GM08714 (cell line): ENCODE measurements around the gene MLLT10.
"Not testable (repeated sequence)": the region's sequence is repeated elsewhere in the genome, so short reads cannot be mapped to it uniquely, and the experiment has no call there.

Source experiments
- H3K4me3 ChIP-seq: fragments of 200-500 bp; sonication (Bioruptor generic); 2 replicates; pipeline ENCODE4 v1.5.1; 2014; ENCODE audit warnings: mild to moderate bottlenecking, low read length, inconsistent platforms
- ZNF274 ChIP-seq: IDR thresholded peaks from 2 replicates; pipeline ENCODE4 v1.6.1; 2012; ENCODE audit warnings: mild to moderate bottlenecking, low read depth, low read length

MLLT10 gene

DNA sequence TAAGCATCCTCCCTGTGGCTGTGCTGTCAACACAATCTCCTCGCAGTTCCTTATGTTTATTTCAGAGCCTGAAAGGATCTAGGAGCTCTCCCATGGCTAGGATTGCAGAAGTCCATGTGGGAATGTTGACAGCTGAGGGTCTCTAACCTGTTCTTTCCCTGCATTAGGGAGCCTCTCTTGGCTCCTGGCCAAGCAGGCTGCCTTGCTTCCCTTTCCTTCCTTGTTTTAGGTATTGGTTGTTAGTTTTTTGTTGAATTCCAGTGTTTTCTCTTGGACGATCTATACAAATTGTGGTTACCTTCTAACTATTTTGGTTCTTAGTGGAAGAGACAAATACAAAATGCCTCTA is 171.8 kb downstream of the MLLT10 start:
- TF ChIP-seq ZNF274, result no peak
- H3K4me3 ChIP-seq, result no peak overlapping the region

DNA sequence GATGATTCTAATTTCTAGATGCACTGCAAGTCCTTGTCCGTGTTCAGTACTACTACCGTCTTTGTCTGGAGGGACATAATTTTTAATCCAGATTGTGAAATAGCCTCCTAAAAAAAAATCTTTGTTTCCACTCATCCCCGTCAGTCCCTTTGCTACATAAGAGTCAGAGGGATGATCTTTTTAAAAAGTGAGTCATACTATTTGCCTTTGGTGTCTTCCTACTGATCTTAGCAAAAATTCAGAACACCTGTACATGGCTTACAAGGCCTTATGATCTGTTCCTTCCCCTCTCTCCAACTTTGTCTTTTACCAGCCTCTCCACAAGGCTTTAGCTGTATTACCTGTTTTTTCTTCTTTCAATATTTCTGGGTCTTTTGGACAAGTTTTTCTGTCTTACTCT is 173.5 kb downstream of the MLLT10 start:
- no peak for TF ChIP-seq ZNF274
- H3K4me3 ChIP-seq, result no peak overlapping the region

DNA sequence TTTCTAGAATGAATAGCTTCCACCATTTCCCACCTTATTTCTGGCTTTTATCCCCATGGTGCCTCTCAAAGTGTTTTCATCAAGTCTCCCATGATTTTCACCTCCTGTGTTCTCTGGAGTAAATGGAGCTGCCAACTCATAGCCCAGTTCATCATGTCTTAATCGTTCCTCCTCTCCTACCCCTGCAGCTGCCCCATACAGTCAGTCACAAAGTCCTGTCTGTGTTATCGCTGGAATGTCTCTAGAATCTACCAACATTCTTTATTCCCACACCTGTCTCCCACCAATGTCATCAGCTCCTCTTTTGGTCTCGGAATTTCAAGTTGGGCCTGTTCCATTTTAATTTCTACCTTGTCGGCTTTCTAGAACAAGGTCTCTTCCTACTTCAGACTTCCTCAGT is 178.9 kb downstream of the MLLT10 start:
- no peak for TF ChIP-seq ZNF274

DNA sequence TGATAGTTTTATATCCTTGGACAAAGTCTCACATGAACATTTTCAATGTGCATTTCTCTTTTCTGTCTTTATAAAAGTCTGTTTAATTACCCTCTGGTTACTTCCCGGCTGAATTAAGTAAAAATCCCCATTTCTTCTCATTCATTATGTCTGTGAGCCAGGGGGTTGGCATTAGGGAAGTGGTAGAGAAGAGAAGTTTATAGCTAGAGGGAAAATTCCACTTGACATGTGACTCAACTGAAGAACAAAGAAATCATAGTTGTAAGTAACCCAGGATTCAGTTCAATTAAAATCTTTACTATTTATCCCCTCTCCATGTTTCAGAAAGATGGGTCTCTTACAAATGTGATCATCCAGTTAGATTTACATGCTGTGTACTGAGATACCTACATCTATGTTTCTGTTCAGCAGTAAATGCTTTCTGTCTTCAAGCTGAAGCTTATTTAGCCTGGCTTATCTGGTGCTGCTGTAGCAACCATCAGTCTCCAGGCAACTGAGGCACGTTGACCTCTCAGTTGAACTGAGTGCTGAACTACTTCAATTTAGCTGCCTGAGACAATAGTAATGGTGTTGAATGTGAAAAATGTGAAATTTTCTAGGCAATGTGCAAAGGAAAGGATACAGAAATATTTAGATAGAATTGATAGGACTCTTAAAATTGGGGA is 181.6 kb downstream of the MLLT10 start:
- no peak for TF ChIP-seq ZNF274
- no peak overlapping the region for H3K4me3 ChIP-seq

More for the DNA sequence above, 178.9 kb downstream of the MLLT10 start:
- H3K4me3 ChIP-seq, result no peak overlapping the region

DNA sequence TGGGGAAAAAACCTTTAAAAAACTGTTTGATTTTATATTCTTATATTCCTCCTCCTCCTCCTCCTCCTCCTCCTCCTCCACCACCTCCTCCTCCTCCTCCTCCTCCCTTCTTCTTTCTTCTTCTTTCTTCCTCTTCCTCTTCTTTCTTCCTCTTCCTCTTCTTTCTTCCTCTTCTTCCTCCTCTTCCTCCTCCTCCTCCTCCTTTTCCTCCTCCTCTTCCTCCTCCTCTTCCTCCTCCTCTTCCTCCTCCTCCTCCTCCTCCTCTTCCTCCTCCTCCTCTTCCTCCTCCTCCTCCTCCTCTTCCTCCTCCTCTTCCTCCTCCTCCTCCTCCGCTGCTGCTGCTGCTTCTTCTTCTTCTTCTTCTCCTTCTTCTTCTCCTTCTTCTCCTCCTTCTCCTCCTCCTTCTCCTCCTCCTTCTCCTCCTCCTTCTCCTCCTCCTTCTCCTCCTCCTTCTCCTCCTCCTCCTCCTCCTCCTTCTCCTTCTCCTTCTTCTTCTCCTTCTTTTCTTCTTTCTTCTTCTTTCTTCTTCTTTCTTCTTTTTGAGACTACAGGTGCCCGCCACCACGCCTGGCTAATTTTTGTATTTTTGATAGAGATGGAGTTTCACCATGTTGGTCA is 183.5 kb downstream of the MLLT10 start:
- not testable (repeated sequence) for H3K4me3 ChIP-seq

DNA sequence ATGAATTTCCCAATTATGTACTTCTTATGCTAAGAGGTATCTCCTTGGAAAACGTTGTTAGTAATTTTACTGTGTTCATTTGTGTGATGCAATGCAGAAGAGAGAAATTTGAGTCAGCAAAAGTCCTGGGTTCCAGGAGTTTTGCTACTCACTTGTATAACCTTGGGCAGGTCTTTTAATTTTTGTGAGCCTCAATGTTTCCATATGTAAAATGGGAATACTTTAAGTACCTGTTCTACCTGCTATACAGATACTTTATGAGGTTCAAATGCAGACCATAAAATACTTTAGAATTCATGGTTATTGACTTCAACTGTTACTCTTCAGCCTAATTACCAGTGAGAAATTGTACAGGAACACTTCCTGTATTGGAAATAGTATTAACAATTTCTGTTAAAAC is 185.5 kb downstream of the MLLT10 start:
- no peak for TF ChIP-seq ZNF274

DNA sequence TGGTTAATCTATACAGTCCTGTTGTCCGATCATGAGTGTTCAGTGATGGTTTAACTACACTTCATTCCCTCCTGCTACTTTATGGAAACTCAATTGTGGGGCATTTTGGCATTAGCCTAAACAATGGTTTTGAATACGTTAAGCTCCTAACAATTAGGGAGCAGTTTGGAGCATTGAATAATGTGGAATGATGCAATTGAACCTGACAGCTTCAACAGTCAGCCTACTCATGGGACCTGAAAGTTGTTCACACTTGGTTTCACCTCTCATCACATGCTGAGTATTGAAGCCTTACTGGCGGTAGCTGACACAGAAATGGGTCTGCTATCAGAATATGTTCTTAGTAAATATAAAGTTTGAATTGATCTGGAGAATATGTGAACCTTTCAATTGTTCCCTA is 186.1 kb downstream of the MLLT10 start:
- H3K4me3 ChIP-seq, result no peak overlapping the region
- no peak for TF ChIP-seq ZNF274

More for the DNA sequence above, 185.5 kb downstream of the MLLT10 start:
- no peak overlapping the region for H3K4me3 ChIP-seq

DNA sequence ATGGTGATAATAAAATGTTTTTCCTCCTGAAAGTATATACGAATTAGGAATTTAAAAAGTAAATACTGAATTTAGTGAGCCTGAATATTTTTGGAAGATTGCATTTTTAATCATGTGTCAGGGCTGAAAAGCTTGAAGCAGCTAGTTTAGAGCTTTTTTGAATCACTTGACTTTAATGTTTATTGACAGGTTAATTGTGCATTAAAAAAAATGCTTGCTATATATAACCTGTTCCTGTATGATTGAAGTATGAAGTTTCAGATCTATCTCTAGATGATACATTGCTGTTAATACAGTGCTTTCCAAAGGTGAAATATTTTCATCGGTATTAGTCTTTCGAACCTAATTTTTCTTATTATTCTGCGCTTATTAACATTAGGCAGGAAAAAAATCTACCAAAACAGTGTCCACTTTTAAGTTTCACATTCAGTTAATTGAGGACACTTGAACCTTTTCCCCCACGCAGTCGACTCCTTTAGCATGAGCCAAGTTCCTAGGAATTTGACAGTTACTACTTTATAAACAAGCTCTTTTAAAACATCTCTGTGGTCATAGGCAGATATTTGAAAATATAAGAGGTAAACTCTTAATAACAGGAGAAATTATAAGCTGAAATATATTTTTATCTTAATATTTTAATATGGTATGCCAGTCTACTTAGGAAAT is 187.1 kb downstream of the MLLT10 start:
- H3K4me3 ChIP-seq, result no peak overlapping the region
- no peak for TF ChIP-seq ZNF274

DNA sequence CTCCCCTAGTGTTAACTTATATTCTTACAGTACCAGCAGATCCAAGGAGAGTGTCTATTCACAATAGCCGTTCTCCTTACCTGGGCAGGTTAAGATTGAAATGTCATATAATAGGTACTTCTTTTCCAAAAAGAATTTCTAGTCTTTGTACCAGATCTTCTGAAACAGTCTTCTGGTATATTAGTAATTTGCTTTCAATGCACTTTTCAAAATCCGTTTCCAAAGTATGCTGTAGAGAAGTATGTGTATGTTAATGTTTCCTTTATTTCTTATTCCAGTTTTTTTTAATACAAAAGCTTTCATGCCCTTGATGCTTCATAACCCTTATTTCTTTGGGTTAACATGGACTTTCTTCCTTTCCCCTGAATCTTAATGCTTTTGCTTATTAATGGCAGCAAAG is 188.2 kb downstream of the MLLT10 start:
- no peak overlapping the region for H3K4me3 ChIP-seq
- TF ChIP-seq ZNF274, result no peak

DNA sequence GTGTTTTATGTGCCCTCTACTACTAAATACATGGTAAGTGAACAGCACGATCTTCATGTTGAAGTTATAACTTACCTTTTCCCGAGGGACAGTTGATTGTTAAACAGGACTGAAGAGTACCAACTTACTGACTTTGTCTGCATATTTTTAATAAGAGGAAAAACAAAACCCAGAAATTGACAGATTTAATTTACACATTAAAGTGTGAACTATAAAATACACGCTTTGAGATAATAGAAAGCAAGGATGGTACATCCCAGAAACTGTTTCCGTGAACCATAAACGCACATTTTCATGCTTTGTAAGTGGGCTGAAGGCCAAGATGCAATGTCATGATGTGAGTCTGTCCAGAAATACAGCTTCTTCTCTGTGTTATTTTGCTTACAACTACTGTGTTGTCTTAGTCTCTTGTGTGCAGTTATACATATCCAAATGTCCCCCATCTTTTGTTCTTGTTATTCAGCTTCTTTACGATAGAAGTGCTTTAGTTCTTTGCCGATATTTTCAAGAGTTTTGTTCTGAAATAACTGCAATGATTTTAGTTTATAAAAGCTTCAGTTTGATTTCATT is 190.1 kb downstream of the MLLT10 start:
- no peak for TF ChIP-seq ZNF274
- H3K4me3 ChIP-seq, result no peak overlapping the region

DNA sequence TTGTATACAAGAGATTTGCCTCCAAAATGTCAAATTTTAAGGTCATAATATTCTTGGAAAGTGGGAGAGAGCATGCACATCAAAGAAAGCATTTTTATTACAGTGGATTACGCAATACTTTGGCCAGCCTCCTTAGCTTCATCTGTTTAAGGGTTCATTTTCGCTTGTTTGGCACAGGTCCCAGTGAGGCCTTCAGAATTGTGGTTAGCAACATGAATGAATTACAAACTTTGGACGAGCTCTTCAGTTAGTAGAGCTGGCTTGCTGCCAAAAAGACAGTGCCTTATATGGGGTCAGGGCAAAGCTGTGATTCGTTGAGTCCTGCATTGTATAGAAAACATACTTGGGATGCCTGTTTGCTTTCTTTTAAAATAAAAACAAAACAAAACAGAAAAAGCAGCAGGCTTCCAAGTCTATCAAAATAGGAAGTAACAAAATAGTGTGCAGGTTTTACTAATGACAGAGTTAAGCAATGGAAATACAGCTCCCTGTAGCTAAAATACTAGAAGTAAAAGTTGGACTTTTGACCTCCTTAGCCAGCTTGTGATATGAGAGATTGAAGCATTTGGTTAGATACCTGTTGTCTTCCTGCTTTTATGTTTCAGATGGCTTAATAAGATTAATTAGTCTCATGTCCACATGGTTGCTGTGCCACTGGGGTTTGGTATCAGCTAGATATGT is 190.8 kb downstream of the MLLT10 start:
- no peak overlapping the region for H3K4me3 ChIP-seq
- TF ChIP-seq ZNF274, result no peak

DNA sequence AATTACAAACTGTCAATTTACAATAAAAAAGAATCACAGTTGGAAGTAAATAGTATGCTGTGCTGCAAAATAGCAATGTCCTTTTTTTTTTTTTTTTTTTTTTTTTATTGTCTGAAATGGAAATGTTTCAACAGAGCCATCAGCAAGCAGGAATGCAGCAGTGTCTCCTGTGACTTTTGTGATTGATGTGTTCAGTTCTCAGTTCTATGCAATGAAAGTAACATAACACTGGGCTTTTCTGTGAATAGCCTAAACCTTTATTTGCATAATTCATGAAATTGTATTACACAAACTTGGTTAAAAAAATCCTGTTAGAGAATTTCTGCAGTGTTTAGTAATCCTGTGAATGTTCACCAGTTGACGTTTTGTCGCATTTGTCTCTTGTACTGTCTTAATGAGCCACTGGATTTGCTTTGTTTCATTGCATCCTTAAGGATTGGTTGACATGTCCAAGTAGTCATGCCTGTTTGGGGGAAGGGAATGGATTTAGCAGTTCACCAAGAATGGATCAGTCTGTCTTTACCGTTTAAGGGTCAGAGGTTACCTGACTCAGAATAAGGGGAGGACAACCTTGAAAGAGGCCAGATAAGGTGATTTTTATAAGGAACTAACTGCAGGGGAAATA is 192.7 kb downstream of the MLLT10 start:
- no peak overlapping the region for H3K4me3 ChIP-seq
- TF ChIP-seq ZNF274, result no peak

DNA sequence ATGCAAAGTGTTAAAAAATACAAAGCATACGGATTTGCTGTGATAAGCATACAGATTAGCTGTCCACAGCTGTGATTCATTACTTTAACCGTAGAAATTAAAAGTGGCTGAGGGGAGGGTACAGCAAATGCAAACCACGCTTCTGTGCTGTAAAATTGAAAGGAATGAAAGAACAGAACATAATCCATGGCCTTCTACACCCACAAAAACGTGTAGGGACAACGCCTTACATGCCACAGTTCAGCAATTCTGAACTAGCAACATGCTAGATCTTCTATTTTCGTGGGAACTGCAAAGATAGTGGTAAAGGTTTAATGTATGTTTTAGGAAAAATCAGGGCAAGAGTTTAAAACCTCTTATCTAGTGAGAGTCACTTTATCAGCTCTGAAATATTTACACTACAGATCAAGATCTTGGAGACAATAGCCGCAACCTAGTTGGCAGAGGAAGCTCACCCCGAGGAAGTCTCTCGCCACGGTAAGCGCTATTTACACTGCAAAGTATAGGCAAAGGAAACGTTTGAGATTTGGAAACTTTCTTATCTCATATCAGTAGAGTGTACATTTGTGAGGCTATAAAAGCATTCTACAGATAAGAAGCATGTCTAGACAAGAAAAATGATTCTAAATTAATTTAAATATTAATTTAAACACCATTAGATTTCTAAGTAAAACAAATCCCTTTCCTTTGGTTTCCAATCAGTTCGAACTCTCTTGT is 193.6 kb downstream of the MLLT10 start:
- TF ChIP-seq ZNF274, result no peak

DNA sequence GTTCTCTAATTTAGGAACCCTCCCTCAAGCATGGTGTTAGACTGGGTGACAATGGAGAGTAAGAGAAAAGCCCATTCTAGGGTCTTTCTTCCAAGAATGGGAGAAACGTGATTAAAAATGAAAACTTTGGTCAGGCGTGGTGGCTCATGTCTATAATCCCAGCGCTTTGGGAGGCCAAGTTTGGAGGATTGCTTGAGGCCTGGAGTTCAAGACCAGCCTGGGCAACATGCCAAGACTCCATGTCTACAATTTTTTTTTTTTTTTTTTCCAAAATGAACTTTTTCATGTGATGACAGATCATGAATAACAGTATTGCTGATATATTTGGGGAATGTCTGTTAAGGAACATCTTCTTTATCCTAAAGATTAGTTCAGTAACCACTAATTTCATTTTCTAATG is 194.6 kb downstream of the MLLT10 start:
- TF ChIP-seq ZNF274, result no peak
- H3K4me3 ChIP-seq, result no peak overlapping the region

More for the DNA sequence above, 193.6 kb downstream of the MLLT10 start:
- H3K4me3 ChIP-seq, result no peak overlapping the region
